Sigmoid colon (tissue), 7 donors: ENCODE measurements around the gene DYRK1A. TPM values are rescaled to one million over a fixed set of nuclear protein-coding genes. Genes with fewer than 3 reads are reported as not detected.

Experiments used
- DNase-seq: peaks from one replicate; pipeline ENCODE4 v3.0.0-alpha.2; 2019
- H3K27ac ChIP-seq, 4 donors: fragments of 200-600 bp; sonication (generic); one replicate each; pipeline ENCODE4 v1.5.1; 2016 to 2019; ENCODE audit warnings: mild to moderate bottlenecking in 1 of 4
- H3K27me3 ChIP-seq, 3 donors: fragments of 200-600 bp; sonication (generic); one replicate each; pipeline ENCODE4 v1.5.1; 2019; ENCODE audit warnings: mild to moderate bottlenecking in 1 of 3
- H3K36me3 ChIP-seq, 4 donors: fragments of 200-600 bp; sonication (generic); one replicate each; pipeline ENCODE4 v1.5.1; 2016 to 2019
- H3K4me1 ChIP-seq, 4 donors: fragments of 200-600 bp; sonication (generic); one replicate each; pipeline ENCODE4 v1.5.1; 2017 to 2019
- H3K4me3 ChIP-seq, 4 donors: fragments of 200-600 bp; sonication (generic); one replicate each; pipeline ENCODE4 v1.5.1; 2017 to 2019; ENCODE audit warnings: mild to moderate bottlenecking in 2 of 4, moderate library complexity in 1 of 4
- H3K9me3 ChIP-seq, 4 donors: fragments of 200-600 bp in 3 of 4; sonication (generic) in 3 of 4; one replicate each; pipeline versions ENCODE4 v1.5.1 to v1.6.1; 2013 to 2019
- EP300 ChIP-seq, 4 donors: sonication (generic); formaldehyde crosslinking; IDR thresholded peaks; one replicate each; pipeline ENCODE4 v1.6.1; 2017; ENCODE audit warnings: antibody characterized with exemption in 4 of 4
- POLR2A ChIP-seq, 2 donors: fragments of 450-650 bp; IDR thresholded peaks; one replicate each; pipeline ENCODE4 v1.6.1; 2016; ENCODE audit warnings: antibody characterized with exemption in 2 of 2, mild to moderate bottlenecking in 2 of 2, moderate library complexity in 2 of 2
- POLR2AphosphoS5 ChIP-seq, 4 donors: sonication (generic); formaldehyde crosslinking; IDR thresholded peaks; one replicate each; pipeline ENCODE4 v1.6.1; 2017; ENCODE audit warnings: antibody characterized with exemption in 4 of 4
- WGBS, 2 donors: extraction: QIAGEN DNeasy Blood & Tissue Kit; methylation state at CpG; one replicate each; pipeline ENCODE4 v1.1.7; 2013; 5-methylcytosine and 5-hydroxymethylcytosine counted together
- intact Hi-C: fragments of 100-400 bp; cut with DNase I; formaldehyde crosslinking; loops from one replicate; pipeline ENCODE4 v1.15.1; 2023
- polyA plus RNA-seq, 3 donors: library from polyadenylated mRNA; stranded (reverse); fragments of 200-250 nt; gene quantifications; one replicate each; pipeline ENCODE4 v1.2.3, GENCODE V29; 2013
- total RNA-seq, 4 donors: library from RNA; depleted of rRNA; stranded (reverse); fragments of >200 nt; gene quantifications; one replicate each; pipeline ENCODE4 v1.1.0, GENCODE V29; 2016
- TF ChIP-seq, protein P1 (sequence below), 4 experiments: fragments of 450-650 bp in 3 of 4; fragments of 200-600 bp in 1 of 4; IDR thresholded peaks; one replicate each; pipeline ENCODE4 v1.5.1; 2016 to 2019; ENCODE audit warnings: antibody characterized with exemption in 4 of 4, mild to moderate bottlenecking in 3 of 4, moderate library complexity in 2 of 4
- donor health status: healthy with polysubstance abuse.
- donor health status: Bipolar disorder and iron deficiency.
- donor health status: healthy.

The DYRK1A gene
- total and polyA plus RNA-seq, 7 donors: 11.4 to 74.1 (median 62.9) TPM

DNA sequence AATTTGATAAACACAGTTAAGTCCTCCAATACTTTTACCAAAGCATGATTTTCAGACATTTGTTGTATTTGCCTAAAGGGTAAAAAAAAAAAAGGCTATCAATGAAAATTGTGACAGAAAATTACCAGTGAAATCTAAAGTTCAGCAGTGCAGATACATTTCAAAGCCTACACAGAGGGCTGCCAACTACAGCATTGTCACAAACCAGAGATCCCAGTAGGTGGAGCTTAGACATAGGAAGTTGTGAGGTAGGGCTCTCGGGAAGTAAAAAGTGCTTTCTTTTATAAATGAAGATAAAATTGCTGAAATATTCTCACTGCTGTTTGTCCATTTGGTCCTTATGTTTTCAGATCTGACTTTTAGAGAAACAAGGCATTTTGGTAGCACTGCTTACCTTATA lies 123.0 kb downstream of the DYRK1A start:
- no peaks in the 10 kb centered on the region for H3K9me3 ChIP-seq
- H3K4me3 ChIP-seq: no peak overlapping the region
- H3K36me3 ChIP-seq: peaks cover 6 to 57% (median 8%) of the 10 kb centered on the region in 4 donors
- H3K27ac ChIP-seq: no peak overlapping the region
- H3K4me1 ChIP-seq: peaks cover 0 to 15% (median 8%) of the 10 kb centered on the region in 4 donors
- 86 to 87% methylated on average over 1 of the region's 1 CpG for WGBS, 2 donors
- intact Hi-C loops: no loop called here
- no peak for DNase-seq
- no peak for TF ChIP-seq POLR2AphosphoS5 (IDR thresholded peaks at IDR 0.05)
- TF ChIP-seq EP300 (IDR thresholded peaks at IDR 0.05): no peak
- no peak for TF ChIP-seq POLR2A (IDR thresholded peaks at IDR 0.05)
- no peaks in the 10 kb centered on the region for H3K27me3 ChIP-seq

DNA sequence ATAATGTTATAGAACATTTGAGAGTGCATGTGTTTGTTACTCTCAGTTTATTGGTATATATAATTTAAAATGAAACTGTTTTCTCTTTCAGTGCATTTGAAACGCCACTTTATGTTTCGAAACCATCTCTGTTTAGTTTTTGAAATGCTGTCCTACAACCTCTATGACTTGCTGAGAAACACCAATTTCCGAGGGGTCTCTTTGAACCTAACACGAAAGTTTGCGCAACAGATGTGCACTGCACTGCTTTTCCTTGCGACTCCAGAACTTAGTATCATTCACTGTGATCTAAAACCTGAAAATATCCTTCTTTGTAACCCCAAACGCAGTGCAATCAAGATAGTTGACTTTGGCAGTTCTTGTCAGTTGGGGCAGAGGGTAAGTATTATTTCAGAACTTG lies 123.5 kb downstream of the DYRK1A start:
- no peaks in the 10 kb centered on the region for H3K9me3 ChIP-seq
- no peak overlapping the region for H3K4me3 ChIP-seq
- intact Hi-C loops: no loop called here
- no peak overlapping the region for H3K27ac ChIP-seq
- H3K27me3 ChIP-seq: no peaks in the 10 kb centered on the region
- H3K4me1 ChIP-seq: peaks cover 0 to 11% (median 6%) of the 10 kb centered on the region in 4 donors
- TF ChIP-seq POLR2A (IDR thresholded peaks at IDR 0.05): no peak
- TF ChIP-seq POLR2AphosphoS5 (IDR thresholded peaks at IDR 0.05): no peak
- TF ChIP-seq, protein P1, sequence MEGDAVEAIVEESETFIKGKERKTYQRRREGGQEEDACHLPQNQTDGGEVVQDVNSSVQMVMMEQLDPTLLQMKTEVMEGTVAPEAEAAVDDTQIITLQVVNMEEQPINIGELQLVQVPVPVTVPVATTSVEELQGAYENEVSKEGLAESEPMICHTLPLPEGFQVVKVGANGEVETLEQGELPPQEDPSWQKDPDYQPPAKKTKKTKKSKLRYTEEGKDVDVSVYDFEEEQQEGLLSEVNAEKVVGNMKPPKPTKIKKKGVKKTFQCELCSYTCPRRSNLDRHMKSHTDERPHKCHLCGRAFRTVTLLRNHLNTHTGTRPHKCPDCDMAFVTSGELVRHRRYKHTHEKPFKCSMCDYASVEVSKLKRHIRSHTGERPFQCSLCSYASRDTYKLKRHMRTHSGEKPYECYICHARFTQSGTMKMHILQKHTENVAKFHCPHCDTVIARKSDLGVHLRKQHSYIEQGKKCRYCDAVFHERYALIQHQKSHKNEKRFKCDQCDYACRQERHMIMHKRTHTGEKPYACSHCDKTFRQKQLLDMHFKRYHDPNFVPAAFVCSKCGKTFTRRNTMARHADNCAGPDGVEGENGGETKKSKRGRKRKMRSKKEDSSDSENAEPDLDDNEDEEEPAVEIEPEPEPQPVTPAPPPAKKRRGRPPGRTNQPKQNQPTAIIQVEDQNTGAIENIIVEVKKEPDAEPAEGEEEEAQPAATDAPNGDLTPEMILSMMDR (IDR thresholded peaks at IDR 0.05): no peak
- no peak for TF ChIP-seq EP300 (IDR thresholded peaks at IDR 0.05)
- no peak for DNase-seq
- peaks cover 6 to 59% (median 8%) of the 10 kb centered on the region in 4 donors for H3K36me3 ChIP-seq
- WGBS, 2 donors: 91 to 94% methylated on average over 7 of the region's 7 CpGs

DNA sequence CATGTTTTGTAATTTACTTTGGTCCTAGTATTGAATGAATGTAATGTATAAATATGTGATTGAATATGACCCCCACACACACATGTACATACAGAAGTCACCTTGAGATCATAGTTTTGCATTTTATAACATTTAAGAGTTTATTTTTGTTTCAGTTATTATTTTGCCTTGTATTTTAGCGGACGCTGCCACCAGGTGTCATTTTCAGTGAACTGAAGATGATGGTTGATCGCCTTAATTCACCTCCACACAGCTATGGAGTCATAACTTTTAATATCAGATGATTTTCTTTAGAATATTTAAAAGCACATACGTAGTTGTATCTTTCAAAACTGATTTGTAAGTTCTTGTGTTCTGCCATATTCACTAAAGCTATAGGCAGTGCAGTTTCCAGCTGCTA lies 130.4 kb downstream of the DYRK1A start:
- intact Hi-C loops: no loop called here
- H3K27ac ChIP-seq: no peak overlapping the region
- WGBS, 2 donors: 71 to 76% methylated on average over 4 of the region's 4 CpGs
- DNase-seq: no peak
- H3K9me3 ChIP-seq: no peaks in the 10 kb centered on the region
- no peaks in the 10 kb centered on the region for H3K4me1 ChIP-seq
- no peak for TF ChIP-seq POLR2AphosphoS5 (IDR thresholded peaks at IDR 0.05)
- TF ChIP-seq, protein P1 (IDR thresholded peaks at IDR 0.05): no peak
- TF ChIP-seq POLR2A (IDR thresholded peaks at IDR 0.05): no peak
- TF ChIP-seq EP300 (IDR thresholded peaks at IDR 0.05): no peak
- H3K4me3 ChIP-seq: no peak overlapping the region
- no peaks in the 10 kb centered on the region for H3K27me3 ChIP-seq
- peaks cover 0 to 42% (median 6%) of the 10 kb centered on the region in 4 donors for H3K36me3 ChIP-seq

DNA sequence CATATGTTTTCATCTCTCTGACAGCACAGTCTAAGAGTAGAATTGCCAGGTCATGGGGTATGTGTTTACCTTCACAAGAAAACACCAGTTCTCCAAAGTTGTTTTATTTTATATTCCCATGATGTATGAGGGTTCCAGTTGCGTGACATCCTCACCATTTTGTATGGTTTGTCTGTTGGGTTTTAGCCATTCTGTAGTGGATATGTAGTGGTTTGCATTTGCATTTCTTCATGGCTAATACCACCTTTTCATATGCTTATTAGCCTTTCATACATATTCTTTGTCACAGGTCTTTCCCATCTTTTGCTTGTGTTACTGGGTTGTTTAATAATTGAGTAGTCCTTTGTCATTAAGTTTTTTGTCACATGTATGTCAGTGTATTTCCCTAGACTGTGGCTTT lies 132.1 kb downstream of the DYRK1A start:
- H3K36me3 ChIP-seq: peaks cover 0 to 42% (median 2%) of the 10 kb centered on the region in 4 donors
- TF ChIP-seq POLR2A (IDR thresholded peaks at IDR 0.05) (no peak), POLR2AphosphoS5 (IDR thresholded peaks at IDR 0.05) (no peak), EP300 (IDR thresholded peaks at IDR 0.05) (no peak)
- TF ChIP-seq, protein P1 (IDR thresholded peaks at IDR 0.05): no peak
- H3K4me1 ChIP-seq: no peaks in the 10 kb centered on the region
- no peak for DNase-seq
- H3K27me3 ChIP-seq: no peaks in the 10 kb centered on the region
- H3K4me3 ChIP-seq: no peak overlapping the region
- intact Hi-C loops: no loop called here
- no peak overlapping the region for H3K27ac ChIP-seq
- WGBS, 2 donors: 98 to 100% methylated on average over 1 of the region's 1 CpG
- peaks cover 0 to 6% (median 0%) of the 10 kb centered on the region in 4 donors for H3K9me3 ChIP-seq

DNA sequence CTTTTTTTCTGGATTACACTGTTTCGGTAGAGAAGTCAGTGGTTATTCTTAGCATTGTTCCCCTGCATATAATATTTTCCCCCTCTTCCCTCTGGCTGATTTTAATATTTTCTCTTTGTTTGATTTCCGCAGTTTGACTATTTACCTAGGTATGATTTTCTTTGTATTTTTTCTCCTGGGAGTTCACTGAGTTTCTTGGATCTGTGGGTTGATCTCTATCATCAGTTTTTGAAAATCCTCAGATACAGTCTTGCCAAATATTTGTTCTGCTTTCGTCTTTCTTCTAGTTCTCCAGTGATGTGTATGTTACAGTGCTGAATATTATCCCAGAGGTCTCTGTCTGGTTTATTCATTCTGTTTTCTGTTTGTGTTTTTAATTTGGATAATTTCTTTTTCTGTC lies 136.4 kb downstream of the DYRK1A start:
- Histone ChIP-seq H3K4me1 (no peaks in the 10 kb centered on the region), H3K27me3 (no peaks in the 10 kb centered on the region), H3K36me3 (peaks cover 15 to 50% (median 17%) of the 10 kb centered on the region in 4 donors), H3K4me3 (no peak overlapping the region), H3K27ac (no peak overlapping the region), H3K9me3 (peaks cover 0 to 6% (median 0%) of the 10 kb centered on the region in 4 donors)
- intact Hi-C loops: no loop called here
- DNase-seq: no peak
- TF ChIP-seq POLR2AphosphoS5 (IDR thresholded peaks at IDR 0.05): no peak
- no peak for TF ChIP-seq EP300 (IDR thresholded peaks at IDR 0.05)
- TF ChIP-seq POLR2A (IDR thresholded peaks at IDR 0.05): no peak
- TF ChIP-seq, protein P1 (IDR thresholded peaks at IDR 0.05): no peak
- 97 to 98% methylated on average over 3 of the region's 3 CpGs for WGBS, 2 donors
